CD4-positive, alpha-beta T cell treated with Interleukin-17A for 4 hours (primary cell): ENCODE data around the gene UCKL1.
A peak's percentile ranks its signal among the peaks of the same experiment; 100 is the strongest.

Source experiments
- DNase-seq: peaks from one replicate; pipeline ENCODE4 v3.0.0-alpha.2; 2020; ENCODE audit warnings: mixed read lengths

The UCKL1 gene

DNA sequence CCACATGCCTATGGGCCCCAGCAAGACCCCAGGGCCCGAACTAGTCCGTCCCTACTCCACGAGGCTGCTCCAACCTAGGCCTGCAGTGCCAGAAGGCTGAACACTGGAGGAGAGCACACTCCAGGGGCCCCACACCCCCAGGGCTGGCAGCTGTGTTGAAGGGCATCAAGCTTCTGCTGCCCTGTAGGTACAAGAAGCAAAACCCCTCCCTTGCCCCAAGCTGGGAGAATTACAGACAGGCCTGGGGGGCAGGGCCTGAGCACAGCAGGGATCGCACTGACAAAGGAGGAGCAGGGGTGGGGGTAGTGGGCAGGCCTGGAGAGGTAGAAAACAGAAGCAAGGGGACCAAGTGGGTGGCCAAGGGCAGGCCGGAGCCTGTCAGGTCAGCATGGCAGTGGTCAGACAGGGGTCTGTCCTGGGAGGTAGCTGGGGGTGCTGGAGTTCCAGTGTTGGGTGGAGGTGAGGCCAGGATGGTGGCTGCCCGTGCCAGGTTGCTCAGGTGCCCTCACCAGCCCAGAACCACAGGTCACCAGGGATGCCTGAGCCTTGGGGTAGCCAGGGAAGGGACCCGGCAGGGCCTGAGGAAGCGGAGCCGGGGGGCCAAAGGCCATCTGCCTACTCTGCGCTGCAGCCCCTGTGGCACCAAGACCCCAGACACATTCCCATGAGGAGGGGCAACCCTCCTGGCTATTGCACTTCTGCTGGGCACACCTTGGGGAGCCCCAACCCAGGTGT, 2.9 kb upstream of the UCKL1 start:
- no peak for DNase-seq

GRCh38 chr20:63958471-63958870, 2.3 kb upstream of the UCKL1 start:
- DNase-seq, result no peak

DNA sequence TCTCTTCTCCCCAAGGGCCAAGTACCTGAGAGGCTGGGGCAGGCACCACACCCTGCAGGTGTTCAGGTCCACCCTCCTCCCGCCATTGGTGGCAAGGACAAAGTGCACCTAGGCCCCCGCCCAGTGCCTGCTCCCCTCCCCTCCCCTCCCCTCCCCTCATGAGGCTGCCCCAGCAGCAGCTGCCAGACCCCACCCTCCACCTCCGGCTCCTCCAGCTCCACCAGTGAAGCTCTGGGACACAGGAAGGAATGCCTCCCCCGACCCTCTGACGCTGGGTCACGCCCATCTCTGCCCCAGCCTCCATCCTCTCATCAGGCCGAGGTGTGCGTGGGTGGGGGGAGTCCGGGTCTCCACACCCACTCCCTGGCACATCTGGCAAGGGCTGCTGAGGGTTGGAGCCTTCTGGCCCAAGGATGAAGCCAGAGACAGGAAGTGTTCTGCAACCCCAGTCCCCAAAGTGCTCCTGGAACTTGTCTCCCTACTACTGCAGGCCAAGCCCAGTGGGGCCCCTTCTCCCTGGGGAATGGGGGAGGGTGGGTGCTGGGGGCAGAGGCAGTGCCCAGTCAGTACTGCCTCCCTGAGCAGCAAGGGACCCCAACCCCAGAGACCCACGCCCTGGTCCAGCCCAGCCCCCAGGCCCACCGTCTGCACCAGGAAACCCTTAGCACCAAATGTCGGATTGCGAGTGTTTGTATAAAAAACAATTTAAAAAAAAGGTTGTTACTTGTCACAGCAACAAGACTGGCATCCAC, 1.6 kb upstream of the UCKL1 start:
- no peak for DNase-seq

GRCh38 chr20:63957004-63957689, 931 bp upstream of the UCKL1 start:
- DNase-seq, result peak; percentile 84

GRCh38 chr20:63956664-63957003, 418 bp upstream of the UCKL1 start:
- no peak for DNase-seq

DNA sequence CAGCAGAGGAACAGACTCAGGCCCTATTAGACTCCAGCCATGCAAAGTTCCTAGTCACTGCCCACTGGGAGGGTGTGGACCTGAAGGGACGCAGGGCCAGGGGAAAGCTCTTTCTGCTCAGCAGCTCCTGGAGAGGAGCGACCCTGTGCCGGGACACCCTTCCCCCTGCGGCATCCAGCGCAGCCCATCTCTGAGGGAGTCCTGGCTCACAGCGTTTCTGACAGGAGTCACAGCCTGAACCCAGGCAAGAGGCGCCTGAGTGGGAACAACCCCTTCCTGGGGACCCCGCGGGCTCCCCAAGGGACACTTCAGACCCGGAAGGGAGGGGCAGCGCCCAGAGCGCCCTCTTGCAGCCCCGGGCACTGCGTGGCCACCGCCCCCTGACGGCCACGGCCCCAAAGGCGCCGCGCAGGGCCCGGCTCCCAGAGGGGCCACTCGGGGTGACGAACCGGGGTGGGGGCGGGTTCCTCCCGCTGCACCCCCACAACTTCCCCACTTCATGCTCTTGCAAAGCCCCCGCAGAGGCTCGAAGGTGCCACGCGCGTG, 862 bp downstream of the UCKL1 start:
- peak; percentile 58 for DNase-seq

DNA sequence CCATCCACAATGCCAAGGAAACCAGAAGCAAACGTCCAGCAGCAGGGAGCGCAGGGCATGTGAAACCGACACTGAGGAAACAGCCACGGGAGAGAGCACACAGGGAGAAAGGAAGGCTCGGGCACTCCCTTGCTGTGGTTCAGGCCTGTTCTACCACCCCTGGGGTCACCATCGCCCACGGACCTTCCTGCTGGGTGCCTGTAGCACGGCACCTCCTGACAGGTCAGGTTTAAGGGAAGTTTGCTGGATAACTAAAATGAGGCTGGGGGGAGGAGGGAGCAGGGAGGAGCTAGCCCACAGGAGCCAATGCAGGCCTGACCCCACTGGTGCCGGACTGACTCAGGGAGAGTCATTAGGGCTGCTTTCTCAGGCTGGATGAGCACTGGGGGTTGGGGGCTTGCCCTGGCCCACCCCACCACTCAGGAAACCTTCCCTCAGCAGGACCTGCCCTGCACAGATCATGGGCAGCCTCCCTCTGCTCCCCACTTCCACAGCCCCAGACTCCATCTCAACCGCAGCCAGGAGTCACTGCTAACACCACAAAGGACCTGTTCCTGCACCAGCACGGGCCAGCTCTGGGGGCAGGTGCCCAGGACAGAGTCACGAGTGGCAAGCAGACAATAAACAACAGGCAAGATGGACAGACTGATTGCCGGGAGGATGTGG, 2.3 kb downstream of the UCKL1 start:
- no peak for DNase-seq

DNA sequence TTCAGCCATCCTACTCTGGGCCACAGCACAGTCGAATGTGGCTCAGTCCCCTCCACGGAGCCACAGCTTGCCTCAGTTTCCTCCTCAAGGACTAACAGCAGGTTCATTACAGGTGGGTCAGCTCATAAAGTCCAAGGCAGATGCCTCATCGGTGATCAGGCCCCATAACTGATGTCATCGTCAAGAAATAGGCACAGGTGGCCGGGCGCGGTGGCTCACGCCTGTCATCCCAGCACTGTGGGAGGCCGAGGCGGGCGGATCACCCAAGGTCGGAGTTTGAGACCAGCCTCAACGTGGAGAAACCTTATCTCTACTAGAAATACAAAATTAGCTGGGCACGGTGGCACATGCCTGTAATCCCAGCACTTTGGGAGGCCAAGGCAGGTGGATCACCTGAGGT, 3.4 kb downstream of the UCKL1 start:
- no peak for DNase-seq

DNA sequence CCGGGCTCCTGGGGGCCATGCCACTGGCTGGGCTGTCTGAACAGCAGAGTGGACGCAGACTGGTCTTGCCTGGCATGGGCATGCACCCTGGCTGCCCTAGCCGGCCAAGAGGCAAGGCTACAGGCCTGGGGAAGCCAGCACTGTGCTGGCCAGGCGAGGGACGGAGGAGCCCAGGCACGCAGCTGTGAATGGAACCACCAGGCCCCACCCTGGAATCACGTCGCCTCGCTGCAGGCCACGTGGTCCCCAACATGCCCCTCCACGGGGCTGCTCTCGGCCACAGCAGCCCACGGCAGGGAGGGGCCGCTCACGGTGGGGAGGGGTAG, 4.0 kb downstream of the UCKL1 start:
- DNase-seq, result no peak

DNA sequence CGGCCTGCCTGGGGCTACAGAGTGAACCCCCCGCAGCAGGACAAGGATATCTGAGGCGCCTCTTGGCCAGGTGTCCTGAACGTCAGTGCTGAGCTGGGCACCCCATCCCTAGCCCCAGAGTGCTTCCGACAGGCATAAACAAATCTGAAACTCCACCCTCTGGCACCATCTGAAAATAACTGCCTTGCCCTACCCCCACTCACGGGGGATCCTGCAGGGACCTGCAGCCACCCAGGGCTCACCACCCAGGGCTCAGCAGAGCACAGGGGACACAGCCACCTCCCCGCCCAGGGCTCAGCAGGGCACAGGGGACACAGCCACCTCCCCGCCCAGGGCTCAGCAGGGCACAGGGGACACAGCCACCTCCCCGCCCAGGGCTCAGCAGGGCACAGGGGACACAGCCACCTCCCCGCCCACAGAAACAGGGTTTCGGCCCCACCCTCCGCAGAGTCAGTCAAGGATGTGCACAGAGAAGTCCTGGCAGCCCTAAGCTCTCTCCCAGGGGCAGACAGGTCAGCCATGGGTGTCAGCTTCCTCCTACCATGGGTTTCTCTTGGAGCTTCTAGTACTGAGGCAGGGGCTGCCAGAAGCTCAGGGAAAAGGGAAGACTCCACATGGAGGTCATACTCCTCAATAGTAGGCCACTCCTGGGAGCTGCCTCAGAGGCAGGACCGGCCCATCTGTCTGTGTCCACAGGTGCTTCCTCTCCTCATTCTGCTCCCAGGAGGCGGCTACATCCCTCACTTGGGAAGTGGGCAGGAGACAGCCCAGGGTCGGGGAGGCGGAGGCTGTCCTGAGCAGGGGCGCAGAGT, 4.6 kb downstream of the UCKL1 start:
- DNase-seq, result no peak

GRCh38 chr20:63950701-63951397, 5.4 kb downstream of the UCKL1 start:
- DNase-seq, result no peak

GRCh38 chr20:63947638-63948456, 8.4 kb downstream of the UCKL1 start:
- peak; percentile 51 for DNase-seq

GRCh38 chr20:63946986-63947637, 9.1 kb downstream of the UCKL1 start:
- DNase-seq, result no peak

DNA sequence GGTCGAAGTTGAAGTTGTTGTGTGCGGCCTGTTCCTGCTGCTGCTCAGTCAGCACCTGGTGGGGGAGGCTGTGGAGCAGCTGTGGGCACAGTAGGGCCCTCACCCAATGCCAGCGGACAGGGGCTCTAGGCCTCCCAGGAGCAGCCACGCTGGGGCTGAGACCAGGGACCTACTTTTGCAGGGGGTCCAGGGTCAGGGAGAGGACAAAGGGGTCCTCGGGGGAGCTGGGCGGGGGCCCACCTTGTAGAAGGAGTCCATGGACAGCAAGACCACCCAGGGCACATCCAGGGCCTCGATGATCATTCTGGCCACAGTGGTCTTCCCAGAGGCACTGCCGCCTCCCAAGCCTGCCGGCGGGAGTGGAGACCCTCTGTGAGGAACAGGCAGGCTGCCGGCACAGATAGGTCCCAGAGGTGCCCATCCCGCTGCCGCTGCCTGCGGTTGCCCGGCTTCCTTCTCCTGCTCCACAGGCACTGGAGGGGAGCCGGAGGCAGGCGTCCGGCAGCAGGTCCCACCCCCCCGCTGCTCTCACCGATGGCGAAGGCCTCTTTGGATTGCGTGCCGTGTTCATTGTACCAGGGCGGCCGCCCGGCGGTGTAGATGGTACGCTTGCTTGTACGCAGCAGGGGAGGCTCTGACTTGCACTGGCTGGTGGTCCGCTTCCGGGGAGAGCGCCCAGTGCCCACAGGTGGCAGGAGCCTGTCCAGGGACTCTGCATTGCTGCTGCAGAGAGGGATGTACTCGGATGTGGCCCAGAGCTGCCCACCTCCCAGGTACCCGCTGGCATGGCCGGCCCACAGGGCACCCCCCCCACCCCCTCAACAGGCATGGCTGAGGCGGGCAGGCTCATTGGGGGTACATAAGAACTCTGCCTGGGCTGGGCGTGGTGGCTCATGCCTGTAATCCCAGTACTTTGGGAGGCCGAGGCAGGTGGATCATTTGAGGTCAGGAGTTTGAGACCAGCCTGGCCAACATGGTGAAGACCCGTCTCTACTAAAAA, 10.0 kb downstream of the UCKL1 start:
- DNase-seq, result no peak

DNA sequence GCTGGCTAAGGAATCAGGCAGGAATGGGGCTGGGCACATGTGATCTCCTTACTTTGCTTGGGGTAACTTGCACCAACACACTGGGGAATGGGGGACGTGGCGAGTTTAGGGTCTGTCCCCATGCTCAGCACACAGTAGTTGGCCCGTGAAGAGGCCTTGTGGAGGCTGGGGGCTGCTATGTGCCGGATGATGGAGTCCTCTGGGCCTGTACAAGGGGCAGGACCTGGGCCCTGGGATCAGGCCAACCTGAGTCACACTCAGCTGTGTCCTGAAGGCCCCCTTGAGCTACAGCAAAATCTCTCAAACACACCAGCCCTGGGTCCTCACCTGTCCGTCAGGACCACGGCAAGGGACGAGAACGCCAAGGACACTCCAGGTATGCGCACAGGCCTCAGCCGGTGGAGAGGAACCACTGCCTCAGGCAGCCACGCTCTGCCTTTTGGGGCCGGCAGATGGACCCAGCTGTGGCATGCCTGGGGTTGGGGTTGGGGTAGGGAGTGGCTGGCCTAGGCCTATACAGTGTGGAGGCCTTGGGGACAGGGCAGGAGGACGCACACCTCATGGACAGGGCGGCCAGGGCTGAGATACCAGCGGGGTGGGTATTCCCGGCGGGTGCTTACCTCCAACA, 11.1 kb downstream of the UCKL1 start:
- DNase-seq, result no peak

DNA sequence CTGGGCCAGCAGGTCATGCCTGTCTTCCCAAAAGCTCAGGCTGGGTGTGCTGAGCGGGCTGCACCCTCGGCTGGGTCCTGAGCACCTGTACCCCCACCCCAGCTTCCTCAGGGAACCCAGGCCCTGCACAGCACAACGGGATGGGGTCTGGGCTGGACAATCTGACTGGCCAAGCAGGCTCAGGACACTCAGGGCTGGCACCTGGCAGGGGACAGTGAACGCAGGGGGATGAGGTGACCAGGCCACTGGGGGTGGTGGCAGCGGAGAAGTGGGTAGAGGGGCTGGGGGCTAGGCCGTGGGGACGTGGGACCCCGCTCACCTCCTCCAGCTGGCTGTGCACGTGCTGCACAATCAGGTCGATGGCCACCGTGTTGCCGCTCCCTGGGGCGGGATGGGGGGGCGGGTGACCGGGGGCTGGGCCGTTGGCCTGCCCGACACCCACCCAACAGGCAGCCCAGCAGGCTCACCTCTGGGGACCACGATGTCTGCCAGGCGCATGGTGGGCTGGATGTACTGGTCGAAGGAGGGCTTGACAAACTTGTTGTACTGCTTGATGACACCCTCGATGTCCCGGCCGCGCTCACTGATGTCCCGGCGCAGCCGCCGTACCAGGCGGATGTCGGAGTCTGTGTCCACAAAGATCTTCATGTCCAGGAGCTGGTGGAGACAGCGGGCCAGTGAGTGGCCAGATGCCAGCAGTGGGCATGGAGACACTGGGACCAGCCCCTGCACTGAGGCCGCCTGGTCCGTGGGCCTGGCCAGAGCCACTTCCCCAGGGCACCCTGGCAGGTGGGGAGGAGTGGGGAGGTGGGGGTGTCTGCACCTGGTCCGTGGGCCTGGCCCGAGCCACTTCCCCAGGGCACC, 11.9 kb downstream of the UCKL1 start:
- no peak for DNase-seq

DNA sequence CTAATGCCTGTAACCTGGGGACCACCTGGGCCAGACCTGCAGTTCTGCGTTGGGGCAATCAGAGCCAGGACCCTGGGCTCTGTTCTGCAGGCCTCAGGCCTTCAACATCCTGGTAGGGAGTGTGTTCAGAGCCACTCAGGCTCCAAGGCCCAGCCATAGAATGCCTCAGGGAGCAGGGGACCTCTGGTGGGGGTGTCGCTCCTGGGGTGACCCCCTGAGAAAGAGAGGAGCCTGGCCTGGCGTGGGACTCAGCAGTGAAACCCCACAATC, 12.5 kb downstream of the UCKL1 start:
- DNase-seq, result no peak
